Stimulated activated CD8-positive, alpha-beta memory T cell treated with anti-CD3 and anti-CD28 coated beads, Interleukin-15, amount 100 ng/mL, for 4 hours (primary cell): ENCODE data around the gene ASTN2.

Experiments
- DNase-seq, 2 donors: peaks; one replicate each; pipeline ENCODE4 v3.0.0-alpha.2; 2020; ENCODE audit warnings: low read depth in 2 of 2

Gene ASTN2

DNA sequence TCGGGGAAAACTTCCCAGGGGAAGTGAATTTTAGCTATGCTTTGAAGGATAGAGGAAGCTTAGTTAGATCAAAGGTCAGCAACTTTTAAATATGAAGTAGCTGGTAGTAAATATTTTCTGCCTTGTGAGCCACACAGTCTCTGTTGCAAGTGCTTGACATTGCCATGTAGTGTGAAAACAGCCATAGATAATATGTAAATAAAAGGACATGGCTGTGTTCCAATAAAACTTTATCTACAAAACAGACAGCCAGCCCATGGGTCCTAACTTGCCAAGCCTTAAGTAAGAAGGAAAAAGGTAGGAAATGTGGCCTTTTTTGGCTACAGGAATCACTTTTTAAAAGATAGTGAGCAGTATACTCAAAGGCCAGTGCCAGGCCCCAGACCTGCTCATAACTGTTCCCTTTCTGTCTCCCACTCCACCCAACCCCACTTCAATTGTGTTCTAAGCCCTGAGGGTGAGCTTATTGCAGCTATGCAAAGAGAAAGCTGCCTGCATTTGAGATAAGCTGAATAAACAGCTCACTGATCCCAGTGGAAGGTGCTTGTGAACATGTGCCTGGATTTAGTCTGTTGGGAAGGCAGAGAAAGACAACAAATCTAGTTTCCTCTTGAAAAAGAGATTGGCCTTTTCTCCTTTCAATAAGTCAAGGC is 840.7 kb downstream of the ASTN2 start:
- DNase-seq, result no peak

- DNase-seq, result no peak
Measured at GRCh38 chr9:116572095-116572748, 842.6 kb downstream of the ASTN2 start.

DNA sequence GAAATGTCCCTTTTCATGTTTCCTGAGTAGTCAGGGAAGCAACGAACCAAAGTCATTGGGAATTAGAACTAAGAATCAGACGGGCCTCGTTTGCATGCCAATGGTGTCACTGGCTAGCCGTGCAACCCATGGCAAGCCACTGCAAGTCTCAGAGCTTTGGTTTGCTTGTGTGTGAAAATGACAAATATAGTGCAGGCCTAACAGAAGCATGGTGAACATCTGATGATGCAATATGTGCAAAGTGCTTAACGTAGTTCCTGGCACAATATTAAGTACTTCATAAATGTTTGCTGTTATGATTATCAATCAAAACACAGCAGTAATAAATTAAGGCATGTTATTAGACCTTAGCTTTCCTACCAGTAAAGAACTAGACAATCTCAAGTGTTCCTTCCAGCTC is 845.7 kb downstream of the ASTN2 start:
- no peak for DNase-seq

GRCh38 chr9:116566677-116567488 is 848.0 kb downstream of the ASTN2 start:
- no peak for DNase-seq

DNA sequence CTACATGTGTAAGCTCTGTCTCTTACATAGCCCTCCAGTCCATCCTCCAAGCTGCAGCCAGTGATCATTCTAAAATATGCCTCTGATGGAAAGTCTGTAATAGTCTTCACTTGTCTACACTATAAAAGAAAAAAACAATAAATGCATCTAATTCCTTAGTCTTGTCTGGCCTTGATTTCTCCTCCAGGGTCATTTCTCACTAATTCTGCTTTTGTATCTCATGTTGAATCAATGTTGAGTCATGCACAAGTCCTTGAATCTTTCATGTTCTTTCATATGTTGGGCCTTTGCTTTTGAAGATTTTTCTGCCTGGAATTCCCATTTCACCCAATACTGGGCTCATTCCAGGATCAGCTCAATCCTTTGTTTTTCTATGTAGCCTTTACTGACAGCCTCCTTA is 848.9 kb downstream of the ASTN2 start:
- no peak for DNase-seq

DNA sequence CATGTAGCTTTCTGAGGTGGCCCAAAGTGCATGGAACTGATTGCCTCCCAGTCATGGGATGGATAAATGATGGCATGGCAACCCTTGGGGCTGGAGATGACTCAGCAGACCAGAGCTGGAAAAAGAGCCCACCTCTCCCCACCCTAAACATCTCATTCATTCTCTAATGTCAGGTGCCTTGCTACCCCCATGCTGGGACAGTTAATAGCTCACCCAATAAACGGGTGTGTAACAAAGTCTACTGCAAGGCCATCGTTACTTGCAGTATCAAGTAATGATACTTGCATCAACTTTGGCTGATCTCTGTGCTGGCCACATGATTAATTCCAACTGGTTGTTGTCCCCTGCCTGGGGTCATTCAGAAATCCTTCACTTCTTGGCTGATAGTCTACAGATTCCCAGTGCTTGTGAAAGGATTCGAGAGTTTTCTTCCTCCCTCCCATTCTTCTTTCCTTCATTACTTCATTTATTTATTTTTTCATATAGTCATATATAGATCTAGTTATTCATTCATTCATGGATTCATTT is 850.5 kb downstream of the ASTN2 start:
- DNase-seq, result no peak

DNA sequence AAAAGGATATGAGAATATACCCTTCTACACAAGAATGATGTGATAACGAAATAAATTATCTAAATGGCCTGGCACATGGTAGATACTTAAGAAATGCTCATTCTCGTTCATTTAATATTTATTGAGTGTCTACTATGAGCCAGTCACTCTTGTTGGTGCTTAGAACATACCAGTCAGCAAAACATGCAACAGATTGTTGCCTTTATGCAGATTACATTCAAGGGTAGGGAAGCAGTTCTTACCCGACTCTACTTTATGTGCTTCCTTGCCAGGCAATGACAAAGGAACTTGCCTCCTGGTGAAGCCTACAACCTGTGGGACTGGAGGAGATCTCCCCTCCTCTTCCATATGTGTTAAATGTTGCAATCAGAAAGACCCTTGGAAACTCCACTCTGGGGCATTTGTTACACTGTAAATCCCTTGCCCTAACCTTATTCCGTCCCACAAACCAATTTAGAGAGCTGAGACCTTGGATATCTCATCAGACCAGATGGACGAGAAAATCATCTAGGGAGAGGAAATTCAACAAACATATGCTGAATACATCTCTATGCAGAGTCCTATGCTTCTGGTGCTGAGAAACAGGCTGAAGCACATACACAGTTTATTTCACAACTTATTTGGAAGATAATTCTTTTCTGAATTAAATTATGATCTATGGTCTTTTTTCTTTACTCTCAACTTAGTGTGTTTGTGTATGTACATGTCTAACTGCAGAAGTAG is 855.9 kb downstream of the ASTN2 start:
- no peak for DNase-seq

DNA sequence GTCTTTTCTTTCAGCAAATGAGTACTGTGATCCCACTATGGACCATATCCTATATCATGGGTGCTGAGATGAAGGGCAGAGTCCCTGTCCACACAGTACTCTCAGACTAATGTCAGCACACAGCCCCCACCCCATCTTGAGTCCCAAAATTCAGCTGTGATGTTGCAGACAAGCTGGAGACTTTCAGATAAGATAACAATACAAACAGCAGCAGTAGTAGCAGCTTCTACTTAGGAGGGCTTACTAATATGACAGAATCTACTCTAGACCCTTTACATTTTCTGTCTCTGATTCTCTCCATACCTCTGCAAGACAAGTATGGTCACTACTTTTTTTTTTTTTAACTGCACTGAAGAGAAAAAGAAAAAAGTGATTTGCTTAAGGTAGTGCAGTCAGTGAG is 856.8 kb downstream of the ASTN2 start:
- DNase-seq, result no peak

DNA sequence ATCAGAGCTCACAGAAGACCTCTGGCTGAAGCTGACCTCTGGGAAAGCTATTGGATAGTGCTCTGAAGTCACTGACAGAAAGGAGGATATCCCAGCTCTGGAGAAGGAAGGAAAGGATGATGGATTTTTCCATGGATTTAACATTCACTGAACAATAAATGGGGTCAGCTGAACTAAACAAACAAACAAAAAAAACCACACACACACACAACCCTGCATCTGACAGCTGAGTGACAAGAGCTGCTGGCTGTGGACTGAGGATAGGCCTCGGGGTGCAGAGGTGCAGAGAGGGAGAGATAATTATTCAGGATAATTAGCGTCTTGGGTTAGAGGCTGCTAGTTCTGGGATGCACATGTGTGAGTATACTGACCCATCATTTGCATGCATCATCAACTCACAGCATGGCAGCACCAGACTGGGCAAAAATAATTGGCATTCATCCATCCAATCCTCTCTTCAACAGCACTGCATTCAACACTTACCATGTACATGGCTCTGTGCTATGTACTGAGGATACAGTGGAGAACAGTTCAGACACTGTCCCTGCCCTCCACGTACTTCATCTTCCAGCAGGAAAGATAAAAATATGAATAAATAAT is 859.2 kb downstream of the ASTN2 start:
- DNase-seq, result no peak

GRCh38 chr9:116555119-116555518 is 859.7 kb downstream of the ASTN2 start:
- DNase-seq, result no peak

DNA sequence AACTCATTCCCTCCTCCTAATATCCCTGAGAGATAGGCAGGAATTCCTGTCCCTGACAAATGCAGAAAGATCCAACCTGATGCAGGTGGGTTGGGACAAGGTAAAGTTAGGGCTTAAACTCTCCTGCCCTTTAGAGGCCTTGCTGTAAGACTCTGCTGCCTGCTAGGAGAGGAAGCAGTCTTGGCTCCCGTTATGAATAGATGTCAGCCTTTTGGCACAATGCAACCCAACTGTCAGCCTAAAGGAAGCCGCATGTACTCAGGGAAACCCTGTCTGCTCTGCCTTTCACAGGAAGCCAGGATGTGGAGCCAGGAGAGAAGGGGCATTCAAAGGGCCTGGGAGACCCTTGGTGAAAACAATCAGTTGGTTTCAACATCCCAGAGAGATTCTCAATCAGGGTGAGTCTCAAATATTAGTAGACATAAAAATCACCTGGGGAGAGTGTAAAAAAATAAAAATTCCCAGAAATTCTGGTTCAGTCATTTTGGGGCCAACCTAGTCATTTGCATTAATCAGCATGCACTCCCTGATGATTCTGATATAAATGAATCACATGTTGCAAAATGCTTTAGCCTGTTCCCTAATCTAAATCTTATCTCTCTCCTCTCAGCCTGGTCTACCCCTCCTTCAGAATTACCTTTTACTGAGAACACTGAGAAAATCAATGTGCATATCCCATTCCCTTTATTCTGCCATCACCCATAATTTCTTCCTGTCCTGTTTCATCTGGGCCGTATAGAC is 864.0 kb downstream of the ASTN2 start:
- DNase-seq, result no peak

DNA sequence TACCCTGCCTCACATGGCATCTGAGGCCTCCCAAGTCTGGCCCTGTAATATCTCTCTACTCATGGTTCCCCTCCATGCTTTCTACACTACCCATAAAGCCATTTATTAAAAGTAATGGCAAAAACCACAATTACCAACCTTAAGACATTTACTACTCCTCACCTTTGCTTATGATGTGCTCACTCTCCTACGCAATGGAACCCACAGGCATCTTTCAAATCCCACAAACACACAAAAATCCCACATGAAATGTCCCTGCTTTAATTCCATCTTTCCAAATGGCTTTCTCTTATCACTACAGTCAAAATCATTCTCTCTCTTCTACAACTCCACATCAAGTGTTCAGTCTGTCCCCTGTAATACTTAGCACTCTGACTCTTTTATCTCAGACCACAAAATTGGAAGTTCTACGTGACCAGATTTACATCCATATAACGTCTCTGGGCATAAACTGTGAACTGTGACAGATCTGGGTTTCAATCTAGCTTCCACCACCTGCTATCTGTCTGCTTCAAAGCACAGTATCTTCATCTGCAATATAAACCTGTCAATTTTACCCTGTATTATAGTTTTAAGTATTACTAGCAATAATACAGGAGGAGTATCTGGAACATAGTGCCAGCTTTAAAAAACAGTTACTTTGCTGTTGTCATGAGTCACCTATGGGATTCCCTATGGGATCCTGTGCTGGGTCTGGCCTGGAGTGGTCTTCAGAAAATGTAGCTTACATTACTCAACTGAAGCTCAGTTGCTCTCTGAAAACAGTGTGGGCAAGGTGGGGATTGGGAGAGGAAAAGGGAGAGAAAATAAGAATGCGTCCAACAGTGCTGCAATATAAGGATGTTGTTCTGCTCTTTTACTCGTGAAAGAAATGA is 864.8 kb downstream of the ASTN2 start:
- no peak for DNase-seq

DNA sequence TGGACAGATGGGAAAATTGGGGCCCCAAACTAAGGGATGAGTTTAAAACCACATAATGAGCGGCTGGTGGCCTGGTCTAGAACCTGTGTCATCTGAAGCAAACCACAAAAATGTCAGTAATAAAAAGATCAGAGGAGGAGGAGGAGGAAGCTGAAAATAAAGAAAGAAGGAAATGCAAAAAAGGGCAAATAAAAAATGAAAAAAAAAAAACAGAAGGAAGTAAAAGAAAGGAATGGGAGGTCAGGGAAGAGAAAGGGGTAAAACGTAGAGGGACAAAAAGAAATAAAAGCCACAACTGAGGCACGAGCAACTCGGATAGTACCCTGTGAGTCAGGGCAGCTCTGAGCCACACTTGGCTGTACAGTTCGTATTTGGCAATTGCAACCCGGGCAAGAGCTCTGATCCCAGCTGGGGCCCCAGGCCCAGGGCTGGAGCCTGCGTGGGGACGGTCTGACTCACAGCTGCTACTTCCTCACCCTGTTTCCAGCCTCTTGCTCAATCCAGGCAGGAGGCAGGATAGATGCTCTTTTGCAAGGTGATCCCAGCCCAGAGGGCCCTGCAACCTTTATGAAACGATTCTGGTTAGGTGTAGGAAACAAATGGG is 865.7 kb downstream of the ASTN2 start:
- no peak for DNase-seq

GRCh38 chr9:116547729-116548426 is 867.0 kb downstream of the ASTN2 start:
- no peak for DNase-seq

- no peak for DNase-seq
Measured at GRCh38 chr9:116546711-116547581, 867.9 kb downstream of the ASTN2 start.

DNA sequence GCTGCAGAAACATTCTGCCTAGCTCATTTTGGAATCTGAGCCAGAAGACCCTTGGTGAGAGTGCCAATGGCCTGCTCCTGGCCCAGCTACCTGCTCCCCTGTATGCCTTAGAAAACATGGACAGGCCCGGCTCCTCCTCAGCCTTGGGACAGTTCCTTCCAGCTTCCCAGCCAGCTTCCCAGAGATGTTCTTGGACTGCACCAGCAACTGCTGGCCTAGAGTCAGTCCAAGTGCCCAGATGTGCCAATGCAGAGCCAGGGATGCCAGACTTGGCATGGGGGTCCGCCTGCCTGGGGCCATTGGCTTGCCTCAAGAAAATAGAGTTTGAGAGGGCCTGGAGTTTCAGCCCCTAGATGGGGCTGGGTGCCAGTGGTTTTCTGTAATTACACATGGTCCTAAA is 870.0 kb downstream of the ASTN2 start:
- DNase-seq, result no peak

- DNase-seq, result no peak
Measured at GRCh38 chr9:116543731-116544400, 871.0 kb downstream of the ASTN2 start.
